Measurements from ENCODE around the gene DPP6. TPM values are rescaled to one million over a fixed set of nuclear protein-coding genes. Genes with fewer than 3 reads are reported as not detected.

Gene DPP6
- total and polyA plus RNA-seq, 9 of the 15 experiments (the other 6 are each of a cell fraction or from before 2014, with no cell fraction given): not detected

GRCh38 chr7:154638286-154638685 is 586.1 kb downstream of the DPP6 start (continued):
- TF ChIP-seq, protein P1, sequence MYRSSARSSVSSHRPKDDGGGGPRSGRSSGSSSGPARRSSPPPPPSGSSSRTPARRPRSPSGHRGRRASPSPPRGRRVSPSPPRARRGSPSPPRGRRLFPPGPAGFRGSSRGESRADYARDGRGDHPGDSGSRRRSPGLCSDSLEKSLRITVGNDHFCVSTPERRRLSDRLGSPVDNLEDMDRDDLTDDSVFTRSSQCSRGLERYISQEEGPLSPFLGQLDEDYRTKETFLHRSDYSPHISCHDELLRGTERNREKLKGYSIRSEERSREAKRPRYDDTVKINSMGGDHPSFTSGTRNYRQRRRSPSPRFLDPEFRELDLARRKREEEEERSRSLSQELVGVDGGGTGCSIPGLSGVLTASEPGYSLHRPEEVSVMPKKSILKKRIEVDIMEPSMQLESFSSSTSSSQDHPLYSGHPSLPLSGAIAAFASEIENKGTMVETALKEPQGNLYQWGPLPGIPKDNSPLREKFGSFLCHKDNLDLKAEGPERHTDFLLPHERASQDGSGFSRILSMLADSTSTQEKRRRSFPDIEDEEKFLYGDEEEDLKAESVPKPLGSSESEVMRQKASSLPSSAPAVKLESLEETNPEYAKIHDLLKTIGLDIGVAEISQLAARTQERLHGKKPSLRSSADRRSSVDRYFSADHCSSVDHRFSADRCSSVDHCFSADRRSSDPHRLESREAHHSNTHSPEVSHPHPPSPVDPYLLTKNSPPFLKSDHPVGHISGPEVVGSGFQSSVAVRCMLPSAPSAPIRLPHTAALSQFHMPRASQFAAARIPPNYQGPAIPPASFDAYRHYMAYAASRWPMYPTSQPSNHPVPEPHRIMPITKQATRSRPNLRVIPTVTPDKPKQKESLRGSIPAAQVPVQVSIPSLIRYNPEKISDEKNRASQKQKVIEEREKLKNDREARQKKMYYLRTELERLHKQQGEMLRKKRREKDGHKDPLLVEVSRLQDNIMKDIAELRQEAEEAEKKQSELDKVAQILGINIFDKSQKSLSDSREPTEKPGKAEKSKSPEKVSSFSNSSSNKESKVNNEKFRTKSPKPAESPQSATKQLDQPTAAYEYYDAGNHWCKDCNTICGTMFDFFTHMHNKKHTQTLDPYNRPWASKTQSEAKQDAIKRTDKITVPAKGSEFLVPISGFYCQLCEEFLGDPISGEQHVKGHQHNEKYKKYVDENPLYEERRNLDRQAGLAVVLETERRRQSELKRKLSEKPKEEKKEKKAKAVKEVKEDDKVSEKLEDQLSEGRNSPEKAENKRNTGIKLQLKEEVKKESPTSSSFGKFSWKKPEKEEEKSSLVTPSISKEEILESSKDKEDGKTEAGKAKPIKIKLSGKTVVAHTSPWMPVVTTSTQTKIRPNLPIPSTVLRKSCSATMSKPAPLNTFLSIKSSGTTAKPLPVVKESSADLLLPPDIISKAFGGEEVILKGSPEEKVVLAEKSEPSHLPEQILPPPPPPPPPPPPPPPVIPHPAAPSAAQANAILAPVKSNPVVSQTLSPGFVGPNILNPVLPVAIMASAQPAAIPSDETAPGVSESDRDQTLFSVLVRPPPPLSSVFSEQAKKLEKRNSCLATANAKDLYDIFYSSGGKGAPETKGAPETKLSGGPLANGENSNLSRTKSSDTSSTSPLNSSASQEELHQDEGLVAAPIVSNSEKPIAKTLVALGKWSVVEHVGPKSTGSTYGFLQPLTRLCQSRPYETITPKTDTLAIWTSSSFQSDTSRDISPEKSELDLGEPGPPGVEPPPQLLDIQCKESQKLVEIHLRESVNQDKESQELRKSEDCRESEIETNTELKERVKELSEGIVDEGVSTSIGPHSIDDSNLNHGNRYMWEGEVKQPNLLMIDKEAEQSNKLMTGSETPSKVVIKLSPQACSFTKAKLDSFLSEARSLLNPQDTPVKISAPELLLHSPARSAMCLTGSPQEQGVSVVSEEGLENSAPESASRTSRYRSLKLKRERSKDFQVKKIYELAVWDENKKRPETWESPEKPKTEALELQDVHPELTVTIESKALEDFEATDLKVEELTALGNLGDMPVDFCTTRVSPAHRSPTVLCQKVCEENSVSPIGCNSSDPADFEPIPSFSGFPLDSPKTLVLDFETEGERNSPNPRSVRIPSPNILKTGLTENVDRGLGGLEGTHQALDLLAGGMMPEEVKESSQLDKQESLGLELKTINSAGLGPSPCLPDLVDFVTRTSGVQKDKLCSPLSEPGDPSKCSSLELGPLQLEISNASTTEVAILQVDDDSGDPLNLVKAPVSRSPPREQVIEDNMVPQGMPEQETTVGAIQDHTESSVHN (IDR thresholded peaks at IDR 0.05; ENCODE audit: borderline replicate concordance in 1 of 2, low read depth in 1 of 2): no peak
- TF ChIP-seq CREBBP (IDR thresholded peaks at IDR 0.05; ENCODE audit: low read depth, low read length) (no peak), HES1 (IDR thresholded peaks at IDR 0.05; ENCODE audit: low read depth) (no peak), TEAD4 (IDR thresholded peaks at IDR 0.05; ENCODE audit: low read length) (no peak), TEAD4 (CRISPR knock-in tag; IDR thresholded peaks at IDR 0.05; ENCODE audit: borderline replicate concordance) (no peak), NBN (IDR thresholded peaks at IDR 0.05; ENCODE audit: low read depth) (no peak), ATF7 (IDR thresholded peaks at IDR 0.05) (no peak), ZNF785 (CRISPR knock-in tag; IDR thresholded peaks at IDR 0.05) (no peak), ZNF518B (CRISPR knock-in tag; IDR thresholded peaks at IDR 0.05) (no peak), U2AF2 (optimal IDR thresholded peaks at IDR 0.05; ENCODE audit: low read depth, low read length) (no peak), HMGN3 (IDR thresholded peaks at IDR 0.05; ENCODE audit: borderline replicate concordance, extremely low read depth, insufficient read length, low read depth, low read length) (no peak)
- TF ChIP-seq, protein P2, sequence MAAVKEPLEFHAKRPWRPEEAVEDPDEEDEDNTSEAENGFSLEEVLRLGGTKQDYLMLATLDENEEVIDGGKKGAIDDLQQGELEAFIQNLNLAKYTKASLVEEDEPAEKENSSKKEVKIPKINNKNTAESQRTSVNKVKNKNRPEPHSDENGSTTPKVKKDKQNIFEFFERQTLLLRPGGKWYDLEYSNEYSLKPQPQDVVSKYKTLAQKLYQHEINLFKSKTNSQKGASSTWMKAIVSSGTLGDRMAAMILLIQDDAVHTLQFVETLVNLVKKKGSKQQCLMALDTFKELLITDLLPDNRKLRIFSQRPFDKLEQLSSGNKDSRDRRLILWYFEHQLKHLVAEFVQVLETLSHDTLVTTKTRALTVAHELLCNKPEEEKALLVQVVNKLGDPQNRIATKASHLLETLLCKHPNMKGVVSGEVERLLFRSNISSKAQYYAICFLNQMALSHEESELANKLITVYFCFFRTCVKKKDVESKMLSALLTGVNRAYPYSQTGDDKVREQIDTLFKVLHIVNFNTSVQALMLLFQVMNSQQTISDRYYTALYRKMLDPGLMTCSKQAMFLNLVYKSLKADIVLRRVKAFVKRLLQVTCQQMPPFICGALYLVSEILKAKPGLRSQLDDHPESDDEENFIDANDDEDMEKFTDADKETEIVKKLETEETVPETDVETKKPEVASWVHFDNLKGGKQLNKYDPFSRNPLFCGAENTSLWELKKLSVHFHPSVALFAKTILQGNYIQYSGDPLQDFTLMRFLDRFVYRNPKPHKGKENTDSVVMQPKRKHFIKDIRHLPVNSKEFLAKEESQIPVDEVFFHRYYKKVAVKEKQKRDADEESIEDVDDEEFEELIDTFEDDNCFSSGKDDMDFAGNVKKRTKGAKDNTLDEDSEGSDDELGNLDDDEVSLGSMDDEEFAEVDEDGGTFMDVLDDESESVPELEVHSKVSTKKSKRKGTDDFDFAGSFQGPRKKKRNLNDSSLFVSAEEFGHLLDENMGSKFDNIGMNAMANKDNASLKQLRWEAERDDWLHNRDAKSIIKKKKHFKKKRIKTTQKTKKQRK (IDR thresholded peaks at IDR 0.05; ENCODE audit: borderline replicate concordance, low read depth, low read length): no peak
